ENCODE data around the gene PPP1R13B.

PPP1R13B gene

GRCh38 chr14:103880348-103881267, 33.2 kb upstream of the PPP1R13B start:
- DNase-seq (ENCODE audit: low spot score): no peak

- peak; percentile 98 for DNase-seq (ENCODE audit: low spot score)
Observed at GRCh38 chr14:103879570-103880347, 32.4 kb upstream of the PPP1R13B start.

GRCh38 chr14:103879118-103879569, 31.8 kb upstream of the PPP1R13B start:
- no peak for DNase-seq (ENCODE audit: low spot score)

- no peak for DNase-seq (ENCODE audit: low spot score)
Observed at GRCh38 chr14:103878180-103878579, 30.8 kb upstream of the PPP1R13B start.

GRCh38 chr14:103875010-103875409, 27.6 kb upstream of the PPP1R13B start:
- no peak for DNase-seq (ENCODE audit: low spot score)

- no peak for DNase-seq (ENCODE audit: low spot score)
Observed at GRCh38 chr14:103872481-103873113, 25.2 kb upstream of the PPP1R13B start.

GRCh38 chr14:103871596-103872480, 24.5 kb upstream of the PPP1R13B start:
- DNase-seq (ENCODE audit: low spot score): no peak

GRCh38 chr14:103870891-103871595, 23.7 kb upstream of the PPP1R13B start:
- no peak for DNase-seq (ENCODE audit: low spot score)

GRCh38 chr14:103870144-103870876, 22.9 kb upstream of the PPP1R13B start:
- no peak for DNase-seq (ENCODE audit: low spot score)

GRCh38 chr14:103869406-103870143, 22.2 kb upstream of the PPP1R13B start:
- DNase-seq (ENCODE audit: low spot score): no peak

- no peak for DNase-seq (ENCODE audit: low spot score)
Observed at GRCh38 chr14:103868242-103868897, 21.0 kb upstream of the PPP1R13B start.

- no peak for DNase-seq (ENCODE audit: low spot score)
Observed at GRCh38 chr14:103867523-103867953, 20.2 kb upstream of the PPP1R13B start.

GRCh38 chr14:103867020-103867419, 19.6 kb upstream of the PPP1R13B start:
- DNase-seq (ENCODE audit: low spot score): no peak

GRCh38 chr14:103863245-103863644, 15.9 kb upstream of the PPP1R13B start:
- no peak for DNase-seq (ENCODE audit: low spot score)

- DNase-seq (ENCODE audit: low spot score): no peak
Observed at GRCh38 chr14:103862393-103862782, 15.0 kb upstream of the PPP1R13B start.

- DNase-seq (ENCODE audit: low spot score): no peak
Observed at GRCh38 chr14:103861413-103862392, 14.3 kb upstream of the PPP1R13B start.

- DNase-seq (ENCODE audit: low spot score): no peak
Observed at GRCh38 chr14:103859416-103860202, 12.2 kb upstream of the PPP1R13B start.
